ENCODE data around the gene PDZD2. TPM values are rescaled to one million over a fixed set of nuclear protein-coding genes. Genes with fewer than 3 reads are reported as not detected.

PDZD2 gene
- total RNA-seq, 1 donor from 2014 or later = 70.9 TPM

DNA sequence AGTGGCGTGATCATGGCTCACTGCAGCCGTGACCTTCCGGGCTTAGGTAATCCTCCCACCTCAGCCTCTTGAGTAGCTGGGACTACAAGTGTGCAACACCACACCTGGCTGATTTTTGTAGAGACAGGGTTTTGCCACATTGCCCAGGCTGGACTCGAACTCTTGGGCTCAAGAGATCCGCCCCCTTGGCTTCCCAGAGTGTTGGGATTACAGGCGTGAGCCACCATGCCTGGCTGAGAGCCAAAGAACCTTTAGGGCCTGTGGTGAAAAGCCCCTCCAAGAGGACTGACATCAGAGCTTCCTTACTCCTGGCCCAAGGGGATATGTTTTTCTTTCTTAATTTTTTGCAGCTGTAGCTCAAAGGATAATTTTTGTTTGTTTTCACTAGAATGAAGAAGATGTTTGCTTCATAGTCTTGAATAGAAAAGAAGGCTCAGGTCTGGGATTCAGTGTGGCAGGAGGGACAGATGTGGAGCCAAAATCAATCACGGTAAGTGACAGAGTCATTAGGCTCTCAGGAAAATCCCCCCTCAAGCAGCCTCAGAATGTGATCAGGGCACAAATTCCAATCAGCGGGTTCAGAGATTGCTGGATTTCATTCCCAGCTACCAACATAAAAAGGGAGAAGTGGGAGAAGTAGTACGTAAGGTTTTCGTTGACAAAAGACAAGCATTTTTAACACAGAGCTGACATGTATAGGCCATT, 458.1 kb downstream of the PDZD2 start:
- intact Hi-C loops (cut with DNase I) = no loop called here

GRCh38 chr5:32098291-32098690, 459.4 kb downstream of the PDZD2 start:
- peaks cover 66% of the 10 kb centered on the region for H3K36me3 ChIP-seq
- TF ChIP-seq, protein P1, sequence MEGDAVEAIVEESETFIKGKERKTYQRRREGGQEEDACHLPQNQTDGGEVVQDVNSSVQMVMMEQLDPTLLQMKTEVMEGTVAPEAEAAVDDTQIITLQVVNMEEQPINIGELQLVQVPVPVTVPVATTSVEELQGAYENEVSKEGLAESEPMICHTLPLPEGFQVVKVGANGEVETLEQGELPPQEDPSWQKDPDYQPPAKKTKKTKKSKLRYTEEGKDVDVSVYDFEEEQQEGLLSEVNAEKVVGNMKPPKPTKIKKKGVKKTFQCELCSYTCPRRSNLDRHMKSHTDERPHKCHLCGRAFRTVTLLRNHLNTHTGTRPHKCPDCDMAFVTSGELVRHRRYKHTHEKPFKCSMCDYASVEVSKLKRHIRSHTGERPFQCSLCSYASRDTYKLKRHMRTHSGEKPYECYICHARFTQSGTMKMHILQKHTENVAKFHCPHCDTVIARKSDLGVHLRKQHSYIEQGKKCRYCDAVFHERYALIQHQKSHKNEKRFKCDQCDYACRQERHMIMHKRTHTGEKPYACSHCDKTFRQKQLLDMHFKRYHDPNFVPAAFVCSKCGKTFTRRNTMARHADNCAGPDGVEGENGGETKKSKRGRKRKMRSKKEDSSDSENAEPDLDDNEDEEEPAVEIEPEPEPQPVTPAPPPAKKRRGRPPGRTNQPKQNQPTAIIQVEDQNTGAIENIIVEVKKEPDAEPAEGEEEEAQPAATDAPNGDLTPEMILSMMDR (IDR thresholded peaks at IDR 0.05) = no peak
- no peaks in the 10 kb centered on the region for H3K27me3 ChIP-seq
- H3K9me3 ChIP-seq = no peaks in the 10 kb centered on the region
- no peak overlapping the region for H3K4me3 ChIP-seq
- peak; percentile 42 for ATAC-seq
- peaks cover 5% of the 10 kb centered on the region for H3K4me1 ChIP-seq
- intact Hi-C loops (cut with DNase I) = no loop called here
- H3K27ac ChIP-seq = no peak overlapping the region
- no peak for DNase-seq

More for the DNA sequence above, 458.1 kb downstream of the PDZD2 start:
- no peak for DNase-seq
- Histone ChIP-seq H3K27me3 (no peaks in the 10 kb centered on the region), H3K27ac (no peak overlapping the region), H3K4me1 (peaks cover 5% of the 10 kb centered on the region), H3K36me3 (peaks cover 54% of the 10 kb centered on the region), H3K9me3 (no peaks in the 10 kb centered on the region), H3K4me3 (no peak overlapping the region)
- ATAC-seq = no peak
- TF ChIP-seq, protein P1 (IDR thresholded peaks at IDR 0.05) = no peak

DNA sequence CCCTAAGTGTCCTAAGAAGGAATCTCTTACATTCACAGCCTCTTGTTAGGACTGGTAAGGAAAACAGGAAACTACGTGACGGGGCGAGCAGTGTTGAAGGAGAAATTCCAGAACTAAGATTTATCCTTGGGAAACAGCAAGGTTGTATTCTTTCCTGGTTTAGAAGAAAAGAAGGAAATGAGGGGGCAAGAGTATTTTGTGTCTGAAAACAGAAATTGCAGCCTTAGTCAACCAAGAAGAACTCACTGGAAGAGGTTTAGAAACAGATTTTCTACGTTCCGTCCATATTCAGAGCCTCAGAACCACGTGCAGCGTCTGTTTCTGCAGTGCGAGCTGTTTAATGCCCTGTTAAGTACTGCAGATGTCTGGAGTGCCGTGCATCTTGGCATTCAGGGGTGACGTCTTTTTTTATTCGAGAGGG, 460.0 kb downstream of the PDZD2 start:
- no peak for ATAC-seq
- Histone ChIP-seq H3K36me3 (peaks cover 68% of the 10 kb centered on the region), H3K27ac (peak overlapping the region; percentile 49), H3K27me3 (no peaks in the 10 kb centered on the region), H3K4me1 (peaks cover 5% of the 10 kb centered on the region), H3K9me3 (no peaks in the 10 kb centered on the region), H3K4me3 (no peak overlapping the region)
- TF ChIP-seq, protein P1 (IDR thresholded peaks at IDR 0.05) = no peak
- no peak for DNase-seq
- intact Hi-C loops (cut with DNase I) = no loop called here

DNA sequence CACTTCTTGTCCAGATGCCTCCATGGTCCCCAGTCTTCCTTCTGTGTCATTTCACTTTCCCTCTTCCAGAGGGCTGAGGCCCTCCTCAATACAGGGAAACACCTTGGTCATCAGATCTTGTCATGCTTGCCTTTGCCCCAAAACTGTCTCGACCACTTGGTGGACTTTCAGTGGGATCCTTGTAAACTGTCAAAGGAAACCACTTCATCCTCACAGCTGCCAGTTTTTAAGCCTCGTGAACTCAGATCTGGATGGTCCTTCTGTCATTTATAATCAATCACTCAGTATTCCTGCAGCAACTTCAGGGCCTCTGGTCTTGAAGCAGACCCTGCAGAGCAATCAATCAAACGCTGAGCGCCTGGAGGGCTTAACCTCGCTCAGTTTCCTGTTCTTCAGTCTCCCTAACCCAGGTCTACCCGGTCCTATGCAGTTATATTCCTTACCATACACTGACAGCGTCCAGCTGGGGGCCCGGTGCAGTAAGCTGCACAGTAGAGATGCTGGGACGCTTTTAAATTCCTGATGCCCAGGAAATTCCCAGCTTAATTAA, 460.6 kb downstream of the PDZD2 start:
- no peak for DNase-seq
- Histone ChIP-seq H3K27me3 (no peaks in the 10 kb centered on the region), H3K27ac (peak overlapping the region; percentile 49), H3K36me3 (peaks cover 70% of the 10 kb centered on the region), H3K9me3 (no peaks in the 10 kb centered on the region), H3K4me3 (no peak overlapping the region), H3K4me1 (peaks cover 5% of the 10 kb centered on the region)
- ATAC-seq = no peak
- intact Hi-C loops (cut with DNase I) = loop anchor here (10.0 kb wide), 1 partner anchor 505 kb away; no protein-coding TSS in a partner anchor
- TF ChIP-seq, protein P1 (IDR thresholded peaks at IDR 0.05) = no peak

DNA sequence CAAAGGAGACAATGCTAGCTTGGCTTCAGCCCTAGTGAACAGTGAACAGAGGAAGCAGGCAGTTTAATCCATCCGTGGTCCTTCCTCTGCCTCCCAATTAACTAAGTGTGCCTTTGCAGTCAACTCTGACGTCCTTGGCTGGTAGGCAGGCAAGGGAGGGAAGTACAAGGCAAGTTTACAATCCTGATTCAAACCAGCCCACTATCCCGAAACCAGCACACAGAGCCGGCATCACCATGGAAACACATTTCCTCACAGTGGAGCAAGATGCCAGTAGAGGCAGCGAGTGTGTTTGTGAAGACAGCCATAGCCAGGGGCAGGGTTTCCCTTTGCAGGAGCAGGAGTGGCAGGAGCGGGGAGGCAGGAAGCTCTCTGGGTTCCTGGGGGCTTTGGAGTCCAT, 461.3 kb downstream of the PDZD2 start:
- DNase-seq (no peak), ATAC-seq (no peak)
- TF ChIP-seq, protein P1 (IDR thresholded peaks at IDR 0.05) = no peak
- Histone ChIP-seq H3K27ac (peak overlapping the region; percentile 49), H3K27me3 (no peaks in the 10 kb centered on the region), H3K9me3 (no peaks in the 10 kb centered on the region), H3K36me3 (peaks cover 76% of the 10 kb centered on the region), H3K4me1 (peaks cover 5% of the 10 kb centered on the region), H3K4me3 (no peak overlapping the region)
- intact Hi-C loops (cut with DNase I) = loop anchor here (10.0 kb wide), 1 partner anchor 505 kb away; no protein-coding TSS in a partner anchor

All from upper lobe of right lung (tissue), 1 donor.